Spleen (tissue), 7 donors: ENCODE results near the gene ATXN1.

Experiments used
- POLR2A ChIP-seq, 3 donors: fragments of 450-650 bp; IDR thresholded peaks; one replicate each; pipeline ENCODE4 v1.5.1; 2017; ENCODE audit warnings: antibody characterized with exemption in 3 of 3, mild to moderate bottlenecking in 1 of 3
- POLR2AphosphoS5 ChIP-seq, 3 donors: sonication (generic); formaldehyde crosslinking; IDR thresholded peaks; one replicate each; pipeline ENCODE4 v1.5.1; 2017; ENCODE audit warnings: antibody characterized with exemption in 3 of 3
- TF ChIP-seq, protein P1 (sequence below), 11 experiments: fragments of 200-600 bp in 7 of 11; fragments of 450-650 bp in 4 of 11; sonication (generic) in 4 of 11; IDR thresholded peaks in 8 of 11; conservative IDR thresholded peaks in 3 of 11; 1 replicate in 7 of 11; 2 replicates in 4 of 11; pipeline versions ENCODE4 v1.4.0 to v1.8.0; 2016 to 2021; ENCODE audit warnings: antibody characterized with exemption in 11 of 11, inconsistent platforms in 4 of 11, mild to moderate bottlenecking in 1 of 11
- donor health status: DM: no; HTN: no; CAD: no; lungs with moderate emphysema.
- donor health status: DM: no; HTN: no; CAD: no.
- donor health status: DM: no; HTN: no; CAD: no.

DNA sequence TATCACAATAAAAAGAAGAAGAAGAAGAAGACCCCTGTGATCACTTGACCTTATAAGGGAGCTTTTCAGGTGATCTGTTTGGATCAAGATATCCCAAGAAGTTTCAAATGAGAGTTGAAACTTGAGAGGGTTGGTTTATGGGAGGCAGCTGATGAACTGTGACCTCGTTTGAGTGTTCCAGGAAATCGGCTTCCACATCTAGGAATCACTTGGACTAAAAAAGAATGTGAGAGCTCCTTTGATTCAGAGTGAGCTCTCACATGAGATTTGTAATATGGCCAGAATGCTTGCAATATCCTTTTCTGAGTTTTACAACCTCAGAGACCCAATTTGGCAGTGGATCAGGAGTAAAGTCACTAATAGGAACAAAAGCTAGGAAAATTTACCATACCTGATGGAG is 228.1 kb downstream of the ATXN1 start:
- TF ChIP-seq POLR2A (IDR thresholded peaks at IDR 0.05): no peak
- TF ChIP-seq, protein P1, sequence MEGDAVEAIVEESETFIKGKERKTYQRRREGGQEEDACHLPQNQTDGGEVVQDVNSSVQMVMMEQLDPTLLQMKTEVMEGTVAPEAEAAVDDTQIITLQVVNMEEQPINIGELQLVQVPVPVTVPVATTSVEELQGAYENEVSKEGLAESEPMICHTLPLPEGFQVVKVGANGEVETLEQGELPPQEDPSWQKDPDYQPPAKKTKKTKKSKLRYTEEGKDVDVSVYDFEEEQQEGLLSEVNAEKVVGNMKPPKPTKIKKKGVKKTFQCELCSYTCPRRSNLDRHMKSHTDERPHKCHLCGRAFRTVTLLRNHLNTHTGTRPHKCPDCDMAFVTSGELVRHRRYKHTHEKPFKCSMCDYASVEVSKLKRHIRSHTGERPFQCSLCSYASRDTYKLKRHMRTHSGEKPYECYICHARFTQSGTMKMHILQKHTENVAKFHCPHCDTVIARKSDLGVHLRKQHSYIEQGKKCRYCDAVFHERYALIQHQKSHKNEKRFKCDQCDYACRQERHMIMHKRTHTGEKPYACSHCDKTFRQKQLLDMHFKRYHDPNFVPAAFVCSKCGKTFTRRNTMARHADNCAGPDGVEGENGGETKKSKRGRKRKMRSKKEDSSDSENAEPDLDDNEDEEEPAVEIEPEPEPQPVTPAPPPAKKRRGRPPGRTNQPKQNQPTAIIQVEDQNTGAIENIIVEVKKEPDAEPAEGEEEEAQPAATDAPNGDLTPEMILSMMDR (IDR thresholded peaks at IDR 0.05 in 8 of 11, conservative IDR thresholded peaks at IDR 0.05 in 3 of 11): no peak
- no peak for TF ChIP-seq POLR2AphosphoS5 (IDR thresholded peaks at IDR 0.05)
